Fibroblast of mammary gland (primary cell): Measurements from ENCODE around the gene CLCN7.
"Not testable (repeated sequence)": the region's sequence is repeated elsewhere in the genome, so short reads cannot be mapped to it uniquely, and the experiment has no call there.

Experiments
- DNase-seq: peaks from one replicate; pipeline ENCODE4 v3.0.0-alpha.2; 2010; ENCODE audit warnings: low read depth
- H3K4me3 ChIP-seq: 2 replicates; pipeline ENCODE4 v1.5.1; 2011; ENCODE audit warnings: low read depth, mild to moderate bottlenecking, low read length, moderate library complexity; ENCODE audit not compliant: control insufficient read depth
- CTCF ChIP-seq: conservative IDR thresholded peaks from 2 replicates; pipeline ENCODE4 v1.5.1; 2011; ENCODE audit warnings: low read depth, low read length, inconsistent platforms; ENCODE audit not compliant: control insufficient read depth, insufficient read depth

The CLCN7 gene

GRCh38 chr16:1474082-1474795 is 589 bp downstream of the CLCN7 start:
- no peak for DNase-seq
- H3K4me3 ChIP-seq: peak overlapping the region; percentile 59
- TF ChIP-seq CTCF: no peak

- no peak overlapping the region for H3K4me3 ChIP-seq
- TF ChIP-seq CTCF: no peak
- no peak for DNase-seq
Observed at GRCh38 chr16:1472974-1473373, 1.9 kb downstream of the CLCN7 start.

- no peak for TF ChIP-seq CTCF
- H3K4me3 ChIP-seq: no peak overlapping the region
Observed at GRCh38 chr16:1471569-1472194, 3.1 kb downstream of the CLCN7 start.

GRCh38 chr16:1470481-1471251 is 4.2 kb downstream of the CLCN7 start:
- no peak overlapping the region for H3K4me3 ChIP-seq
- DNase-seq: peak; percentile 80
- TF ChIP-seq CTCF: no peak

More at GRCh38 chr16:1471569-1472194, 3.1 kb downstream of the CLCN7 start:
- DNase-seq: no peak

GRCh38 chr16:1469693-1470201 is 5.1 kb downstream of the CLCN7 start:
- H3K4me3 ChIP-seq: no peak overlapping the region
- DNase-seq: peak; percentile 35
- no peak for TF ChIP-seq CTCF

GRCh38 chr16:1469141-1469540 is 5.7 kb downstream of the CLCN7 start:
- not testable (repeated sequence) for DNase-seq, H3K4me3 ChIP-seq

GRCh38 chr16:1468426-1468810 is 6.4 kb downstream of the CLCN7 start:
- TF ChIP-seq CTCF: no peak
- H3K4me3 ChIP-seq: peak overlapping the region; percentile 13
- peak; percentile 51 for DNase-seq
